Activated naive CD8-positive, alpha-beta T cell treated with anti-CD3 and anti-CD28 coated beads for 36 hours (primary cell): ENCODE data around the gene ADAMTS13. TPM values are rescaled to one million over a fixed set of nuclear protein-coding genes. Genes with fewer than 3 reads are reported as not detected.
"Not testable (repeated sequence)": the region's sequence is repeated elsewhere in the genome, so short reads cannot be mapped to it uniquely, and the experiment has no call there.

Source experiments
- DNase-seq: peaks from one replicate; pipeline ENCODE4 v3.0.0; 2021
- H3K27ac Mint-ChIP-seq: one replicate; pipeline ENCODE4 v1.8.0; 2022; ENCODE audit warnings: mild to moderate bottlenecking, moderate library complexity, mixed read lengths
- H3K27me3 Mint-ChIP-seq: one replicate; pipeline ENCODE4 v1.8.0; 2022; ENCODE audit warnings: mild to moderate bottlenecking, mixed read lengths
- H3K36me3 Mint-ChIP-seq: one replicate; pipeline ENCODE4 v1.8.0; 2021; ENCODE audit warnings: mild to moderate bottlenecking, mixed read lengths
- H3K4me1 Mint-ChIP-seq: one replicate; pipeline ENCODE4 v1.8.0; 2021; ENCODE audit warnings: mixed read lengths
- H3K4me3 Mint-ChIP-seq: one replicate; pipeline ENCODE4 v1.8.0; 2022; ENCODE audit warnings: mild to moderate bottlenecking, moderate library complexity, mixed read lengths
- H3K9me3 Mint-ChIP-seq: one replicate; pipeline ENCODE4 v1.8.0; 2022; ENCODE audit warnings: mixed read lengths
- total RNA-seq, 2 experiments: library from RNA; stranded (reverse); gene quantifications; one replicate each; pipeline ENCODE4 v1.2.3, GENCODE V29; 2021

The ADAMTS13 gene
- total RNA-seq, 2 experiments from 2014 or later = 1.0 to 1.5 TPM

DNA sequence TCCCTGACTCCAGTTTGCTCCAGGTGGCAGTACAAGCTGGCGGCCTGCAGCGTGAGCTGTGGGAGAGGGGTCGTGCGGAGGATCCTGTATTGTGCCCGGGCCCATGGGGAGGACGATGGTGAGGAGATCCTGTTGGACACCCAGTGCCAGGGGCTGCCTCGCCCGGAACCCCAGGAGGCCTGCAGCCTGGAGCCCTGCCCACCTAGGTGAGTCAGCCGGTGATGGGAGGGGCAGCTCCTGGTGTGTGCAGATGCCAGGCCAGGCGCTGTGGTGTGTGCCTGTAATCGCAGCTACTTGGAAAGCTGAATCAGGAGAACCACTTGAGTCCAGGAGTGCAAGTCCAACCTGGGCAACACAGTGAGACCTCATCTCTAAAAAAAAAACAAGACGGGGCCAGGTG, 27.6 kb downstream of the ADAMTS13 start:
- Mint-ChIP-seq H3K4me1 (no peaks in the 10 kb centered on the region), H3K4me3 (no peak overlapping the region), H3K9me3 (no peaks in the 10 kb centered on the region), H3K36me3 (no peaks in the 10 kb centered on the region), H3K27ac (no peak overlapping the region), H3K27me3 (no peaks in the 10 kb centered on the region)
- no peak for DNase-seq

DNA sequence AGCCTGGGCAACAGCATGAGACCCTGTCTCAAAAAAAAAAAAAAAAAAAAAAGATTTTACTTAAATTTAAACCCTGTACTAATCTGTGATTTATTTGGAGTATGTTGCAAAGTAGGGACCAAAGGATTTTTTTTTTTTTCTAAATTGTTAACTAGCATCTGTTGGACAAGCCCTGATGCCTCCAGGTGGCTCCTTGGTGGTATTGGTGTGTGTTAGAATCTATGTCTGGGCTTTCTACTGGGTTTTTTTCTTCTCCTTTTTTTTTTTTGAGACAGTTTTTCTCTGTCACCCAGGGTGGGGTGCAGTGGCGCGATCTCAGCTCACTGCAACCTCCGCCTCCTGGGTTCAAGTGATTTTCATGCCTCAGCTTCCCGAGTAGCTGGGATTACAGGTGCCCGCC, 29.7 kb downstream of the ADAMTS13 start:
- H3K27me3 Mint-ChIP-seq, H3K36me3 Mint-ChIP-seq, H3K4me1 Mint-ChIP-seq, DNase-seq, H3K27ac Mint-ChIP-seq, H3K9me3 Mint-ChIP-seq, H3K4me3 Mint-ChIP-seq: not testable (repeated sequence)

DNA sequence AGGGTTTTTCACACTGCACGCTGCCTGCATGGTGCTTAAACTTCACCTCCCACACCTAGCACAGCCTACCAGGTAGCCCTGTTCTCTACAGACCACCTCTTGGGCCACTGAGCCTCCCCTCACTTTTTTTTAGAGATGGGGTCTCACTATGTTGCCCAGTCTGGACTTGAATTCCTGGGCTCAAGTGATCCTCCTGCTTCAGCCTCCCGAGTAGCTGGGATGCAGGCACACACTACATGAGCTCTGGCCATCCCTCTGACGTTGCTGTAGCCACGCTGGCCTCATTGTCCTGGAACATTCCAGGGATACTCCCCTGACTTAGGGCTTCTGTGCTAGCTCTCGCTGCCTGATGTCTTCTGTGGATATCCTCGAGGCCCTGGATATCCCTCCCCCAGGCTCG, 30.4 kb downstream of the ADAMTS13 start:
- Mint-ChIP-seq H3K4me3 (no peak overlapping the region), H3K9me3 (no peaks in the 10 kb centered on the region), H3K27ac (no peak overlapping the region), H3K27me3 (no peaks in the 10 kb centered on the region), H3K4me1 (no peaks in the 10 kb centered on the region), H3K36me3 (no peaks in the 10 kb centered on the region)
- DNase-seq = no peak

DNA sequence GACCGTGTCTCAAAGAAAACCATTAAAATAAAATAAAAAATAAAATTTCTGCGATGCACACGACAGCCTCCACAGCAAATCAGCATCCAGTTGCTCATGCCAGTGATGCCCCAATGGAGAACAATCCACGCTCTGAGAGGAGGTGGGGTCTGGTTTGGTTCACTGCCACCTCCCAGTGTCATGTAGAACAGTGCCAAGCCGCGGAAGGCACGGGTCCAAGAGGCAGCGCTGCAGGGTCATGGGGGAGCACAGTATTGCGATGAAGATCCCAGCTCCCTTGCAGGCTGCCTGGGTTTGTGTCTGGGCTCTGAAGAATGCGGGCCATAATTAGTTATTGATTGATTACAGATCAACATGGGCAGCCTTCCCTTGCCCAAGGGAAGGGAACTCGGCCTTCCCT, 31.5 kb downstream of the ADAMTS13 start:
- Mint-ChIP-seq H3K27ac (no peak overlapping the region), H3K36me3 (no peaks in the 10 kb centered on the region), H3K4me3 (no peak overlapping the region), H3K4me1 (no peaks in the 10 kb centered on the region), H3K27me3 (no peaks in the 10 kb centered on the region), H3K9me3 (no peaks in the 10 kb centered on the region)
- no peak for DNase-seq

DNA sequence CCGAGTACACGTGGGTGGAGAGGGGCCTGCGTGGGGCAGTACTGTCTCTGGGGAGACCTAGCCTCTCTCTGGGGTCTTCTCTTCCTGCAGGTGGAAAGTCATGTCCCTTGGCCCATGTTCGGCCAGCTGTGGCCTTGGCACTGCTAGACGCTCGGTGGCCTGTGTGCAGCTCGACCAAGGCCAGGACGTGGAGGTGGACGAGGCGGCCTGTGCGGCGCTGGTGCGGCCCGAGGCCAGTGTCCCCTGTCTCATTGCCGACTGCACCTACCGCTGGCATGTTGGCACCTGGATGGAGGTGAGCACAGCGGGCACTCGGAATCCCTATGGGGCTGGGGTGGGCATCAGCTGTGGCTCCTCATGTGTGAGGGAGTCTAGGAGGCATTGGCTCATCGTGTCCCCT, 32.2 kb downstream of the ADAMTS13 start:
- no peaks in the 10 kb centered on the region for H3K9me3 Mint-ChIP-seq
- H3K27ac Mint-ChIP-seq = no peak overlapping the region
- DNase-seq = no peak
- H3K36me3 Mint-ChIP-seq = no peaks in the 10 kb centered on the region
- no peaks in the 10 kb centered on the region for H3K27me3 Mint-ChIP-seq
- H3K4me1 Mint-ChIP-seq = peaks cover under 1% of the 10 kb centered on the region
- no peak overlapping the region for H3K4me3 Mint-ChIP-seq

DNA sequence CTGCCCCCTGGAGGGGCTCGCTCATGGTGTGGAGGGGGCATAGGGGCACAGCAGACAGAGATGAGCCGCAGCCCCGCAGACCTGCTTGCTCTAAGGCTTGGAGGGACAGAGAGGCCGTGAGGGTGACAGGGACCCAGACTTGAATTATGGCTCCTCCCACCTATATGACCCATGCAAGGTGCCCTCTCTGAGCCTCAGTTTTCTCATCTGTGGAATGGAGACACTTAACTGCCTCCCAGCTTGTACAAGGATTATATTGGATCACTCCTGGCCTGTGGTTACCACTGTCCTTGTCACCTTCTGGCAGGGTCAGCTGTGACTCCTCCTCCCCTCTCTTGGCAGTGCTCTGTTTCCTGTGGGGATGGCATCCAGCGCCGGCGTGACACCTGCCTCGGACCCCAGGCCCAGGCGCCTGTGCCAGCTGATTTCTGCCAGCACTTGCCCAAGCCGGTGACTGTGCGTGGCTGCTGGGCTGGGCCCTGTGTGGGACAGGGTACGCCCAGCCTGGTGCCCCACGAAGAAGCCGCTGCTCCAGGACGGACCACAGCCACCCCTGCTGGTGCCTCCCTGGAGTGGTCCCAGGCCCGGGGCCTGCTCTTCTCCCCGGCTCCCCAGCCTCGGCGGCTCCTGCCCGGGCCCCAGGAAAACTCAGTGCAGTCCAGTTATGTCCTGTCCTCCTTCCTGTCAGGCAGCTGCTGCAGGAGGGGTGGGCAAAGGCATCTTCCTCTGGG, 32.9 kb downstream of the ADAMTS13 start:
- H3K4me3 Mint-ChIP-seq = no peak overlapping the region
- H3K27me3 Mint-ChIP-seq = no peaks in the 10 kb centered on the region
- no peak overlapping the region for H3K27ac Mint-ChIP-seq
- DNase-seq = no peak
- H3K36me3 Mint-ChIP-seq = no peaks in the 10 kb centered on the region
- H3K9me3 Mint-ChIP-seq = no peaks in the 10 kb centered on the region
- H3K4me1 Mint-ChIP-seq = peaks cover 2% of the 10 kb centered on the region

DNA sequence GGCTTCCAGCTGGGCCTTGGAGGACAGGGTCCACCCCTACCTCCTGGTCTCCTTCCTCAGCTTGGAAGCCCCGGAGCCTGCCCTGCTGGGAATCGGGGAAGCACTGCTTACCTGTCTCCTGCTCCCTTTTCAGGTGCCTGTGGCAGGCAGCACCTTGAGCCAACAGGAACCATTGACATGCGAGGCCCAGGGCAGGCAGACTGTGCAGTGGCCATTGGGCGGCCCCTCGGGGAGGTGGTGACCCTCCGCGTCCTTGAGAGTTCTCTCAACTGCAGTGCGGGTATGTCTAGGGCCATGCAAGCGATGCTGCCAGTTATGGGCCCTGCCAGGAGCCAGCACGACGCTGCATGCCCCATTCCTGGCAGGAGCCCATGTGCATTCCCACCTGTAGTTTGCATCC, 33.8 kb downstream of the ADAMTS13 start:
- DNase-seq = no peak
- Mint-ChIP-seq H3K9me3 (no peaks in the 10 kb centered on the region), H3K36me3 (no peaks in the 10 kb centered on the region), H3K27ac (no peak overlapping the region), H3K27me3 (no peaks in the 10 kb centered on the region), H3K4me1 (peaks cover 4% of the 10 kb centered on the region), H3K4me3 (no peak overlapping the region)

DNA sequence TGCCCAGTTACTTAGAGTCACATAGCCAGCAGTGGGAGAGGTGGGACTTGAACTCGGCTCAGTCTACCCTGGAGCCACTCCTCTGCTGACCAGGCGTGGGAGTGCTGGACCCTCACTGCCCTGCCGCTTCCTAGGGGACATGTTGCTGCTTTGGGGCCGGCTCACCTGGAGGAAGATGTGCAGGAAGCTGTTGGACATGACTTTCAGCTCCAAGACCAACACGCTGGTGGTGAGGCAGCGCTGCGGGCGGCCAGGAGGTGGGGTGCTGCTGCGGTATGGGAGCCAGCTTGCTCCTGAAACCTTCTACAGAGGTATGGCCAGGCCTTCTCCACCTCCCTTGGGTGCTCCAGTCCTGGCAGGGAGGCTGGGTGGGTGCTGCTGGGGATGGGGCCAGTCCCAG, 34.2 kb downstream of the ADAMTS13 start:
- Mint-ChIP-seq H3K4me3 (no peak overlapping the region), H3K4me1 (peaks cover 4% of the 10 kb centered on the region), H3K36me3 (no peaks in the 10 kb centered on the region), H3K27me3 (no peaks in the 10 kb centered on the region), H3K9me3 (no peaks in the 10 kb centered on the region), H3K27ac (no peak overlapping the region)
- no peak for DNase-seq

DNA sequence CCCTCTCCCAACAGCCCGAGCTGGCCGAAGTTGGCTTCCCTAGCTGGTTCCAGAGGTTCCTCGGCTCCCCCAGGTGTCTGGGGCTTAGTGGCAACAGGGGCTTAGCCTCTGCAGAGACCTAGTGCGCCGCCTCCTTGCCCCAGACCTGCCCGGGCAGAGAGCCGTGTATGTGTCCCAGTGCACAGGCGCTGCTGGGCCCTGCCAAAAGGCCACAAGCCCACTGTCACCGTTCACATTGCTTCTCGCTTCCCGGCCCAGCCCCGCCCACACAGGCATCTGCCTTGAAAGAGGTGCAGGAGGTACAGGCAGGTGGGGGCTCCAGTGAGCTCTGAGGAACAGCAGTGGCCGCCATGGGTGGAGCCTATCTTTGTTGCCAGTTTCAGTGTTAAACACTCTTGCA, 35.1 kb downstream of the ADAMTS13 start:
- H3K36me3 Mint-ChIP-seq = no peaks in the 10 kb centered on the region
- peaks cover 4% of the 10 kb centered on the region for H3K4me1 Mint-ChIP-seq
- no peak overlapping the region for H3K27ac Mint-ChIP-seq
- H3K9me3 Mint-ChIP-seq = no peaks in the 10 kb centered on the region
- DNase-seq = no peak
- no peaks in the 10 kb centered on the region for H3K27me3 Mint-ChIP-seq
- no peak overlapping the region for H3K4me3 Mint-ChIP-seq

DNA sequence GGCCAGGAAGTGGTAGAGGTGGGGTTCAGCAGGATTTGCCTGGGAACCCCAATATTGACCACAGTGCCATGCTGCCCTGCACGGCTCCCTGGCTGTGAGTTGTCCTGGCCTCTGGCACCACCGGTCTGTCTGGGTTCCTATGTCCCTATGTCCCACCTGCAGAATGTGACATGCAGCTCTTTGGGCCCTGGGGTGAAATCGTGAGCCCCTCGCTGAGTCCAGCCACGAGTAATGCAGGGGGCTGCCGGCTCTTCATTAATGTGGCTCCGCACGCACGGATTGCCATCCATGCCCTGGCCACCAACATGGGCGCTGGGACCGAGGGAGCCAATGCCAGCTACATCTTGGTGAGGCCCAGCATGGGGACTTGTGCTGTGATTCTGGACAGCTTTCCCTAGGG, 35.6 kb downstream of the ADAMTS13 start:
- no peaks in the 10 kb centered on the region for H3K9me3 Mint-ChIP-seq
- no peak overlapping the region for H3K4me3 Mint-ChIP-seq
- H3K27ac Mint-ChIP-seq = no peak overlapping the region
- no peaks in the 10 kb centered on the region for H3K36me3 Mint-ChIP-seq
- no peaks in the 10 kb centered on the region for H3K27me3 Mint-ChIP-seq
- DNase-seq = no peak
- peaks cover 4% of the 10 kb centered on the region for H3K4me1 Mint-ChIP-seq

DNA sequence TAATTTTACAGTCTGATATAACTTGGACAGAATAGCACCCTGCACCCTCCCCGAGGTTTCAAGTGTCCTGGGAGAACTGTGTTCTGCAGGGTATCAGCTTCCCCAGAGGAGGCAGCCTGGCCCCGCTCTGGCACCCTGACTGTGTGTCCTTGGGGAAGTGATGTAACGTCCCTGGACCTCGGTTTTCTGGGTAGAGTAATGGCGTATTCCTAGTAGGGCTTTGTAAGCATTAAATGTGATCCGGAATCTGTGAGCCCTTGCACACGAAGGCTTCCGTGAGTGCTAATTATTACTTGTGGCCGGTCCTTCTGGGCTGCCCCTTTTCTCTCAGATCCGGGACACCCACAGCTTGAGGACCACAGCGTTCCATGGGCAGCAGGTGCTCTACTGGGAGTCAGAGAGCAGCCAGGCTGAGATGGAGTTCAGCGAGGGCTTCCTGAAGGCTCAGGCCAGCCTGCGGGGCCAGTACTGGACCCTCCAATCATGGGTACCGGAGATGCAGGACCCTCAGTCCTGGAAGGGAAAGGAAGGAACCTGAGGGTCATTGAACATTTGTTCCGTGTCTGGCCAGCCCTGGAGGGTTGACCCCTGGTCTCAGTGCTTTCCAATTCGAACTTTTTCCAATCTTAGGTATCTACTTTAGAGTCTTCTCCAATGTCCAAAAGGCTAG, 36.6 kb downstream of the ADAMTS13 start:
- no peak for DNase-seq
- no peak overlapping the region for H3K27ac Mint-ChIP-seq
- peaks cover 4% of the 10 kb centered on the region for H3K4me1 Mint-ChIP-seq
- H3K36me3 Mint-ChIP-seq = no peaks in the 10 kb centered on the region
- no peaks in the 10 kb centered on the region for H3K27me3 Mint-ChIP-seq
- no peaks in the 10 kb centered on the region for H3K9me3 Mint-ChIP-seq
- peak overlapping the region; percentile 84 for H3K4me3 Mint-ChIP-seq

DNA sequence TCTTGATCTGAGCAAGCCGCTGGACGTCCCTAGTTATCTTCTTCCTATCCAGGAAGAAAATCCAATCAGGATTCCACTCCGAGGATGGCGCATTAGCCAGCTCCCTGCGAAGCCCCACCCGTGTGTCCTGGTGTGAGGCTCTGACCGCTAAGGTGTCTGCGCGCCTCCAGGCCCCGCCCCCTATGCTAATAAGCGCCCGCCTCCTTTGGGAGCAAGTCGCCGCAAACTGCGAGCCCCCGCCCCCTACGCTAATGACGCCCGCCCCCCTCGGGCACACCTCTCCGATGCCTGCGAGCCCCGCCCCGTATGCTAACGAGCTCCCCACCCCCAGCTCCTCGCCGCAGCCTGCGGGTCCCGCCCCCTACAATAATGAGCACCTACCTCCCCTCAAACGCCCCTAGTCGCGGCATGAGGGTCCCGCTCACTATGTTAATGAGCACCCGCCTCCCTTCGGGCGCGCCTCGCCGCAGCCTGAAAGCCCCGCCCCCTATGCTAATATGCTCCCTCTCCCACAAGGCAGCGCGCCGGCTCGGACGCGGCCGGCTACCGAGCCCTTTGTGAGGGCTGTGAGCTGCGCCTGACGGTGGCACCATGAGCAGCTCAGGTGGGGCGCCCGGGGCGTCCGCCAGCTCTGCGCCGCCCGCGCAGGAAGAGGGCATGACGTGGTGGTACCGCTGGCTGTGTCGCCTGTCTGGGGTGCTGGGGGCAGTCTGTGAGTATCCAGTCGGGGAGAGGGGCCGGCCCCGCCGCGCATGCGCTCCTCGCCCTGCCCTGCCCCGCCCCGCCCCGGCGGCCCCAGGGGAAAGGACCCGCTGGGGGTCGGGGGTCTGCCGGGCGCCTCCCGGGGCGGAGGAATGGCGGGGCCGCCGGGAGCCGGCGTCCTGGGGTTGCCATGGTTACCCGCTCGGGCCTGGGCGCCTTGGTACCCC, 37.6 kb downstream of the ADAMTS13 start, which contains the start of gene CACFD1:
TSS of gene CACFD1 (plus strand) at position 503 of the 929 bp plus-strand sequence. CDS start at position 592, 89 bp downstream.
- no peaks in the 10 kb centered on the region for H3K36me3 Mint-ChIP-seq
- peak within 1 kb of the TSS; percentile 83 for H3K27ac Mint-ChIP-seq
- DNase-seq = peak; percentile 89
- peaks cover 4% of the 10 kb centered on the region for H3K4me1 Mint-ChIP-seq
- H3K4me3 Mint-ChIP-seq = peak within 1 kb of the TSS; percentile 84
- H3K9me3 Mint-ChIP-seq = no peaks in the 10 kb centered on the region
- H3K27me3 Mint-ChIP-seq = no peaks in the 10 kb centered on the region

DNA sequence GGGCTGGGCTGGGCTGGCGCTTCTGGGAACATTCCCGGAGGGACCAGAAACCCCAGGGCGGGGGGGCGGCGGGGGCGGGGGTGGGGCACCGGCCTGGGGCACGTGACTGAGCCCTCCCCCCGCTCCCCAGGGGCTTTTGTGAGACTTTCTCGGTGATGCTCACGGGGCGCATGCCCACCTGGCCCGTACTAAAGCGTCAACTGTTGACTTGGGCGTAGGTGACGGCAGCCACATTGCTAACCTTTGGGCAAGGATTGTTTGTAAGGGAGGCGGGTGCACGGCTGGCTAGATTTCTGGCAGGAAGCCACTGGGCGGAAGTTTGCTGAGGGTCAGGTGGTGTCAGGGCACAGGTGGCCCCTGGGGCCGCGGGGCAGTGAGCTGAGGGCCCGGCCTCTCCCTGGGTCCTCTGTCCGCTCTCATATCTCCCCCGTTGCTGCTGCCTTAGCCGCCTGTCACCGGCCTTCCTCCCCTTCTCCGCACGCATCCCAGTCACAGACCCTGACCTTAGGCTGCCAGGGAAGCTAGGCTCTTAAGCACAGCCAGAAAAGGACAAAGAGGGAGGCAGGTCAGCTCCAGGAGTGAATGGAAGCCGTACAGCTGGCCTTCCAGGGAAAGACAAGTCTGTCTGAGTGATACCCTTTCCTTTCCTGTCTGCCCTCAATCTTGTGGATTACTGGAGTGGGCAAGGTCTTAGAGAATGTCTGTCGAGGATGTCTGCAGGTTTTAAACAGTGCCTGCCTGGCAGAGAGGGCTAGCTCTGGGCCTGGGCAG, 38.4 kb downstream of the ADAMTS13 start:
- H3K4me3 Mint-ChIP-seq = peak overlapping the region; percentile 51
- H3K27me3 Mint-ChIP-seq = no peaks in the 10 kb centered on the region
- peak overlapping the region; percentile 42 for H3K27ac Mint-ChIP-seq
- H3K4me1 Mint-ChIP-seq = peaks cover 4% of the 10 kb centered on the region
- H3K36me3 Mint-ChIP-seq = no peaks in the 10 kb centered on the region
- no peaks in the 10 kb centered on the region for H3K9me3 Mint-ChIP-seq
- DNase-seq = no peak

DNA sequence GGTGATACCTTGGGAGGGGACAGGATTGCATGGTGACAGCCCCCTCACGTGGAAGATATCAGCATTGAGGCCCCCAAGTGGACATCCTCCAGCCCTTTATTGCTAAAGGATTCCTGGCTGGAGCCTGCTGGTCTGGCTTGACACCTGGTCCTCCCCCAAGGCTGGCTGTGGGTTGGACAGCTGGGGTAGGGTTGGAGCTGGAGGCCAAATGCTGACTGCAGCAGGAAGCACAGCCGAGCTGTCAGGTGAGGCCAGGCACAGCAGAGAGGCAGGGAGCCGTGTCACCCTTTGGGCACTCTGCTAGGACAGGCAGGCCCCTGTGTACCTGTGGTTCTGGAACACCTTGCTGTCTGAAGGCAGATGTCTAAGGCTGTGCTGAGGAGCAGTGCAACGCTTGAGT, 39.8 kb downstream of the ADAMTS13 start:
- no peaks in the 10 kb centered on the region for H3K27me3 Mint-ChIP-seq
- no peak overlapping the region for H3K4me3 Mint-ChIP-seq
- no peaks in the 10 kb centered on the region for H3K36me3 Mint-ChIP-seq
- no peak for DNase-seq
- no peak overlapping the region for H3K27ac Mint-ChIP-seq
- peaks cover 4% of the 10 kb centered on the region for H3K4me1 Mint-ChIP-seq
- no peaks in the 10 kb centered on the region for H3K9me3 Mint-ChIP-seq
